Memory B cell (primary cell): ENCODE results near the gene SYNGR4.
A peak's percentile ranks its signal among the peaks of the same experiment; 100 is the strongest.

Source experiments
- ATAC-seq: fragments of 150-1000 bp; cut with Tn5 transposase; 2 replicates; pipeline ENCODE4 v1.10.0; 2021; ENCODE audit warnings: low read depth, mild to moderate bottlenecking, moderate library complexity
- DNase-seq, 2 donors: peaks; one replicate each; pipeline ENCODE4 v3.0.0; 2022; ENCODE audit warnings: low spot score in 2 of 2
- H3K27ac Mint-ChIP-seq: one replicate; pipeline ENCODE4 v1.8.0; 2022; ENCODE audit warnings: mild to moderate bottlenecking, moderate library complexity, mixed read lengths
- H3K27me3 Mint-ChIP-seq: one replicate; pipeline ENCODE4 v1.8.0; 2022; ENCODE audit warnings: mixed read lengths
- H3K36me3 Mint-ChIP-seq: one replicate; pipeline ENCODE4 v1.8.0; 2022; ENCODE audit warnings: mild to moderate bottlenecking, mixed read lengths
- H3K4me1 Mint-ChIP-seq: one replicate; pipeline ENCODE4 v1.8.0; 2022; ENCODE audit warnings: mixed read lengths
- H3K4me3 Mint-ChIP-seq: one replicate; pipeline ENCODE4 v1.8.0; 2022; ENCODE audit warnings: mild to moderate bottlenecking, moderate library complexity, mixed read lengths
- H3K9me3 Mint-ChIP-seq: one replicate; pipeline ENCODE4 v1.8.0; 2022; ENCODE audit warnings: mixed read lengths

Gene SYNGR4

GRCh38 chr19:48332662-48333466, 31.3 kb upstream of the SYNGR4 start:
- ATAC-seq = peak; percentile 71
- peak; percentile 82 to 93 for DNase-seq
- Mint-ChIP-seq H3K36me3 (peaks cover 21% of the 10 kb centered on the region), H3K4me3 (peak overlapping the region; percentile 97), H3K4me1 (peaks cover 35% of the 10 kb centered on the region), H3K9me3 (no peaks in the 10 kb centered on the region), H3K27me3 (no peaks in the 10 kb centered on the region), H3K27ac (peak overlapping the region; percentile 98)

- Mint-ChIP-seq H3K27ac (peak overlapping the region; percentile 98), H3K36me3 (peaks cover 18% of the 10 kb centered on the region), H3K27me3 (no peaks in the 10 kb centered on the region), H3K4me3 (peak overlapping the region; percentile 97), H3K9me3 (no peaks in the 10 kb centered on the region), H3K4me1 (peaks cover 32% of the 10 kb centered on the region)
- ATAC-seq (peak; percentile 60), DNase-seq (peak; percentile 89 to 90)
Measured at GRCh38 chr19:48333467-48334384, 30.4 kb upstream of the SYNGR4 start.

- ATAC-seq = no peak
- H3K9me3 Mint-ChIP-seq = no peaks in the 10 kb centered on the region
- H3K36me3 Mint-ChIP-seq = no peaks in the 10 kb centered on the region
- no peak for DNase-seq
- no peaks in the 10 kb centered on the region for H3K27me3 Mint-ChIP-seq
- no peak overlapping the region for H3K27ac Mint-ChIP-seq
- H3K4me3 Mint-ChIP-seq = no peak overlapping the region
- peaks cover 8% of the 10 kb centered on the region for H3K4me1 Mint-ChIP-seq
Measured at GRCh38 chr19:48338253-48338755, 25.9 kb upstream of the SYNGR4 start.

- DNase-seq = no peak
- H3K27ac Mint-ChIP-seq = no peak overlapping the region
- no peak overlapping the region for H3K4me3 Mint-ChIP-seq
- H3K4me1 Mint-ChIP-seq = peaks cover 4% of the 10 kb centered on the region
- no peak for ATAC-seq
- no peaks in the 10 kb centered on the region for H3K27me3 Mint-ChIP-seq
- no peaks in the 10 kb centered on the region for H3K9me3 Mint-ChIP-seq
- no peaks in the 10 kb centered on the region for H3K36me3 Mint-ChIP-seq
Measured at GRCh38 chr19:48338802-48339503, 25.2 kb upstream of the SYNGR4 start.

GRCh38 chr19:48340995-48341394, 23.2 kb upstream of the SYNGR4 start:
- H3K9me3 Mint-ChIP-seq = no peaks in the 10 kb centered on the region
- ATAC-seq = no peak
- H3K36me3 Mint-ChIP-seq = no peaks in the 10 kb centered on the region
- no peaks in the 10 kb centered on the region for H3K4me1 Mint-ChIP-seq
- H3K27ac Mint-ChIP-seq = no peak overlapping the region
- no peaks in the 10 kb centered on the region for H3K27me3 Mint-ChIP-seq
- no peak overlapping the region for H3K4me3 Mint-ChIP-seq
- no peak for DNase-seq

- no peak overlapping the region for H3K4me3 Mint-ChIP-seq
- DNase-seq (no peak), ATAC-seq (no peak)
- no peaks in the 10 kb centered on the region for H3K4me1 Mint-ChIP-seq
- no peaks in the 10 kb centered on the region for H3K36me3 Mint-ChIP-seq
- H3K27me3 Mint-ChIP-seq = no peaks in the 10 kb centered on the region
- no peak overlapping the region for H3K27ac Mint-ChIP-seq
- no peaks in the 10 kb centered on the region for H3K9me3 Mint-ChIP-seq
Measured at GRCh38 chr19:48341515-48342413, 22.4 kb upstream of the SYNGR4 start.

- Mint-ChIP-seq H3K9me3 (no peaks in the 10 kb centered on the region), H3K36me3 (peaks cover 4% of the 10 kb centered on the region), H3K27me3 (no peaks in the 10 kb centered on the region), H3K27ac (no peak overlapping the region), H3K4me1 (no peaks in the 10 kb centered on the region), H3K4me3 (no peak overlapping the region)
- ATAC-seq (no peak), DNase-seq (no peak)
Measured at GRCh38 chr19:48342414-48342738, 21.8 kb upstream of the SYNGR4 start.

GRCh38 chr19:48342841-48343540, 21.2 kb upstream of the SYNGR4 start:
- no peak overlapping the region for H3K4me3 Mint-ChIP-seq

GRCh38 chr19:48344892-48345291, 19.3 kb upstream of the SYNGR4 start:
- Mint-ChIP-seq H3K4me3 (no peak overlapping the region), H3K36me3 (peaks cover 7% of the 10 kb centered on the region), H3K4me1 (peaks cover 3% of the 10 kb centered on the region), H3K27me3 (no peaks in the 10 kb centered on the region), H3K9me3 (no peaks in the 10 kb centered on the region), H3K27ac (no peak overlapping the region)
- ATAC-seq = no peak
- DNase-seq = no peak

More at GRCh38 chr19:48342841-48343540, 21.2 kb upstream of the SYNGR4 start:
- no peak overlapping the region for H3K27ac Mint-ChIP-seq
- H3K27me3 Mint-ChIP-seq = no peaks in the 10 kb centered on the region
- no peaks in the 10 kb centered on the region for H3K9me3 Mint-ChIP-seq
- H3K36me3 Mint-ChIP-seq = peaks cover 4% of the 10 kb centered on the region
- DNase-seq (no peak), ATAC-seq (no peak)
- no peaks in the 10 kb centered on the region for H3K4me1 Mint-ChIP-seq

- DNase-seq = no peak
- Mint-ChIP-seq H3K27ac (peak overlapping the region; percentile 10), H3K4me3 (no peak overlapping the region), H3K36me3 (peaks cover 9% of the 10 kb centered on the region), H3K4me1 (peaks cover 5% of the 10 kb centered on the region), H3K9me3 (no peaks in the 10 kb centered on the region), H3K27me3 (no peaks in the 10 kb centered on the region)
- no peak for ATAC-seq
Measured at GRCh38 chr19:48346191-48346590, 18.0 kb upstream of the SYNGR4 start.

GRCh38 chr19:48348045-48348444, 16.1 kb upstream of the SYNGR4 start:
- H3K9me3 Mint-ChIP-seq = no peaks in the 10 kb centered on the region
- no peak for DNase-seq
- no peak overlapping the region for H3K27ac Mint-ChIP-seq
- no peak overlapping the region for H3K4me3 Mint-ChIP-seq
- peaks cover 10% of the 10 kb centered on the region for H3K4me1 Mint-ChIP-seq
- H3K27me3 Mint-ChIP-seq = no peaks in the 10 kb centered on the region
- no peak for ATAC-seq
- H3K36me3 Mint-ChIP-seq = peaks cover 9% of the 10 kb centered on the region

- Mint-ChIP-seq H3K4me1 (peaks cover 10% of the 10 kb centered on the region), H3K27ac (no peak overlapping the region), H3K27me3 (no peaks in the 10 kb centered on the region), H3K36me3 (peaks cover 9% of the 10 kb centered on the region), H3K9me3 (no peaks in the 10 kb centered on the region), H3K4me3 (no peak overlapping the region)
- no peak for DNase-seq
- no peak for ATAC-seq
Measured at GRCh38 chr19:48348737-48349136, 15.4 kb upstream of the SYNGR4 start.

- DNase-seq (no peak), ATAC-seq (no peak)
- no peak overlapping the region for H3K4me3 Mint-ChIP-seq
- no peak overlapping the region for H3K27ac Mint-ChIP-seq
- peaks cover 9% of the 10 kb centered on the region for H3K36me3 Mint-ChIP-seq
- H3K4me1 Mint-ChIP-seq = peaks cover 10% of the 10 kb centered on the region
- no peaks in the 10 kb centered on the region for H3K27me3 Mint-ChIP-seq
- H3K9me3 Mint-ChIP-seq = no peaks in the 10 kb centered on the region
Measured at GRCh38 chr19:48350856-48351255, 13.3 kb upstream of the SYNGR4 start.
